Skeletal muscle satellite cell (primary cell): ENCODE data around the gene SRCAP.

Experiments
- H3K27me3 ChIP-seq: 2 replicates; pipeline ENCODE4 v1.7.0; 2013; ENCODE audit warnings: low read length; ENCODE audit not compliant: control insufficient read depth, insufficient read depth
- H3K36me3 ChIP-seq: 2 replicates; pipeline ENCODE4 v1.7.0; 2013; ENCODE audit warnings: mild to moderate bottlenecking, control low read depth, low read length; ENCODE audit not compliant: insufficient read depth
- H3K4me1 ChIP-seq: 2 replicates; pipeline ENCODE4 v1.7.0; 2013; ENCODE audit warnings: low read length; ENCODE audit not compliant: control insufficient read depth, insufficient read depth
- H3K4me2 ChIP-seq: 2 replicates; pipeline ENCODE4 v1.7.0; 2013; ENCODE audit warnings: mild to moderate bottlenecking, low read length
- H3K4me3 ChIP-seq: 2 replicates; pipeline ENCODE4 v1.7.0; 2013; ENCODE audit warnings: low read length
- H3K9ac ChIP-seq: 2 replicates; pipeline ENCODE4 v1.7.0; 2013; ENCODE audit warnings: mild to moderate bottlenecking, low read depth, low read length, moderate library complexity
- H3K9me3 ChIP-seq: replicated peaks from 2 replicates; pipeline ENCODE4 v1.7.0; 2013; ENCODE audit warnings: mild to moderate bottlenecking, control low read depth, low read length

Gene SRCAP

DNA sequence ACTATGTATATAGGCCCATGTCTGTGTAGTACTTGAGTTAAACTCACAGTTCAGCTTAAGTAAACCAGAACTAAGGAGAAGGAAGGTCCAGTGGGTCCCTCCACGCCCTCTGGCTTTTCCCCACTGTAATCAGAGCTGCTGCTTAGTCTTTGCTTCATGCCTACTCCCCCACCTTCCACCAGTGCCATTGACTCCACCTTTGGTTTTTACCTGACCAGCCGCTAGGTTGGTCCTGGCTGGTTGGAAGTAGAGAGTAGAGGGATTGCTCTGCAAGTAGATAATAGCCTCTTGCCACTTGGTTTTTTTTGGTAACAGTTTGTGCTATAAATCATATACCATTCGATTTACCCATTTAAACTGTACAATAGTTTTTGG, 26.4 kb downstream of the SRCAP start:
- H3K9me3 ChIP-seq, result no peaks in the 10 kb centered on the region
- H3K4me1 ChIP-seq, result peaks cover 3% of the 10 kb centered on the region
- no peak overlapping the region for H3K9ac ChIP-seq
- H3K36me3 ChIP-seq, result peaks cover 84% of the 10 kb centered on the region
- no peaks in the 10 kb centered on the region for H3K27me3 ChIP-seq
- H3K4me3 ChIP-seq, result no peak overlapping the region
- no peak overlapping the region for H3K4me2 ChIP-seq

- no peak overlapping the region for H3K4me3 ChIP-seq
- peaks cover 76% of the 10 kb centered on the region for H3K36me3 ChIP-seq
- H3K9ac ChIP-seq, result no peak overlapping the region
- H3K9me3 ChIP-seq, result no peaks in the 10 kb centered on the region
- H3K27me3 ChIP-seq, result no peaks in the 10 kb centered on the region
- no peak overlapping the region for H3K4me2 ChIP-seq
- no peaks in the 10 kb centered on the region for H3K4me1 ChIP-seq
These were observed 29.4 kb downstream of the SRCAP start for GRCh38 chr16:30728321-30728720.

GRCh38 chr16:30728899-30729672, 30.1 kb downstream of the SRCAP start:
- H3K4me2 ChIP-seq, result no peak overlapping the region
- peaks cover 75% of the 10 kb centered on the region for H3K36me3 ChIP-seq
- H3K4me3 ChIP-seq, result no peak overlapping the region
- no peaks in the 10 kb centered on the region for H3K27me3 ChIP-seq
- H3K4me1 ChIP-seq, result no peaks in the 10 kb centered on the region
- H3K9ac ChIP-seq, result no peak overlapping the region
- H3K9me3 ChIP-seq, result no peaks in the 10 kb centered on the region

DNA sequence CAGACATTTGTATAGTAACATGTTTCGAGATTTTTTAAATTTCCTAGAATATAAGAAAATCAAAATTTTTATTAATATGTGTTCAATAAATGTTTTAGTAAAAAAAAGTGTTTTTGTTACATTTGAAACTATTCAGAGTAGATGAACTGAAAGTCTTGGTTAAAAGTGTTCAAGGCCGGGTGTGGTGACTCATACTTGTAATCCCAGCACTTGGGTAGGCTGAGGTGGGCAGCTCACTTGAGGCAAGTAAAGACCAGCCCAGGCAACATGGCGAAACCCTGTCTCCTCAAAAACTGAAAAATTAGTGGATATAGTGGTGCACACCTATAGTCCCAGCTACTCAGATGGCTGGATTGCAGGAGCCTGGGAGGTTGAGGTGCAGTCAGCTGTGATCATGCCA, 32.4 kb downstream of the SRCAP start:
- Histone ChIP-seq H3K9me3 (no peaks in the 10 kb centered on the region), H3K4me1 (no peaks in the 10 kb centered on the region), H3K9ac (no peak overlapping the region), H3K4me3 (no peak overlapping the region), H3K4me2 (no peak overlapping the region), H3K27me3 (no peaks in the 10 kb centered on the region), H3K36me3 (peaks cover 70% of the 10 kb centered on the region)

GRCh38 chr16:30736995-30737793, 38.2 kb downstream of the SRCAP start:
- no peak overlapping the region for H3K9ac ChIP-seq
- peaks cover 24% of the 10 kb centered on the region for H3K4me1 ChIP-seq
- H3K4me2 ChIP-seq, result no peak overlapping the region
- no peaks in the 10 kb centered on the region for H3K9me3 ChIP-seq
- H3K36me3 ChIP-seq, result peaks cover 69% of the 10 kb centered on the region
- no peak overlapping the region for H3K4me3 ChIP-seq
- no peaks in the 10 kb centered on the region for H3K27me3 ChIP-seq

DNA sequence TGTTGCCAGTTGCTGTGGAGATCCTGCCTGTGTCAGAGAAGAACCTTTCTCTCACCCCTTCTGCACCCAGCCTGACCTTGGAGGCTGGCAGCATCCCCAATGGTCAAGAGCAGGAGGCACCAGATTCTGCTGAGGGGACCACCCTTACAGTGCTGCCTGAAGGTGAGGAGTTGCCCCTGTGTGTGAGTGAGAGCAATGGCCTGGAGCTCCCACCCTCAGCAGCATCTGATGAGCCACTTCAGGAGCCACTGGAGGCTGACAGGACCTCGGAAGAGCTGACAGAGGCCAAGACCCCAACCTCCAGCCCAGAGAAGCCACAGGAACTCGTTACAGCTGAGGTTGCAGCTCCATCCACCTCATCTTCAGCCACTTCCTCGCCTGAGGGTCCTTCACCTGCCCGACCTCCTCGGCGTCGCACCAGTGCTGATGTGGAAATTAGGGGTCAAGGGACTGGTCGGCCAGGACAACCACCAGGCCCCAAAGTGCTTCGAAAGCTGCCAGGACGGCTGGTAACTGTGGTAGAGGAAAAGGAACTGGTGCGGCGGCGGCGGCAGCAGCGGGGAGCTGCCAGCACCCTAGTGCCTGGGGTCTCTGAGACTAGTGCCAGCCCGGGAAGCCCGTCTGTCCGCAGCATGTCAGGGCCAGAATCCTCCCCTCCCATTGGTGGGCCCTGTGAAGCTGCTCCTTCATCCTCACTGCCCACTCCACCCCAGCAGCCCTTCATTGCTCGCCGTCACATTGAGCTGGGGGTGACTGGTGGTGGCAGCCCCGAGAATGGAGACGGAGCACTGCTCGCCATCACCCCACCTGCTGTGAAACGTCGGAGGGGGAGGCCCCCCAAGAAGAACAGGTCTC, 39.0 kb downstream of the SRCAP start:
- H3K4me1 ChIP-seq, result peaks cover 24% of the 10 kb centered on the region
- H3K9ac ChIP-seq, result no peak overlapping the region
- H3K27me3 ChIP-seq, result no peaks in the 10 kb centered on the region
- H3K36me3 ChIP-seq, result peaks cover 65% of the 10 kb centered on the region
- H3K9me3 ChIP-seq, result no peaks in the 10 kb centered on the region
- no peak overlapping the region for H3K4me3 ChIP-seq
- no peak overlapping the region for H3K4me2 ChIP-seq

GRCh38 chr16:30738984-30739951, 40.3 kb downstream of the SRCAP start:
- Histone ChIP-seq H3K9ac (no peak overlapping the region), H3K36me3 (peaks cover 56% of the 10 kb centered on the region)

DNA sequence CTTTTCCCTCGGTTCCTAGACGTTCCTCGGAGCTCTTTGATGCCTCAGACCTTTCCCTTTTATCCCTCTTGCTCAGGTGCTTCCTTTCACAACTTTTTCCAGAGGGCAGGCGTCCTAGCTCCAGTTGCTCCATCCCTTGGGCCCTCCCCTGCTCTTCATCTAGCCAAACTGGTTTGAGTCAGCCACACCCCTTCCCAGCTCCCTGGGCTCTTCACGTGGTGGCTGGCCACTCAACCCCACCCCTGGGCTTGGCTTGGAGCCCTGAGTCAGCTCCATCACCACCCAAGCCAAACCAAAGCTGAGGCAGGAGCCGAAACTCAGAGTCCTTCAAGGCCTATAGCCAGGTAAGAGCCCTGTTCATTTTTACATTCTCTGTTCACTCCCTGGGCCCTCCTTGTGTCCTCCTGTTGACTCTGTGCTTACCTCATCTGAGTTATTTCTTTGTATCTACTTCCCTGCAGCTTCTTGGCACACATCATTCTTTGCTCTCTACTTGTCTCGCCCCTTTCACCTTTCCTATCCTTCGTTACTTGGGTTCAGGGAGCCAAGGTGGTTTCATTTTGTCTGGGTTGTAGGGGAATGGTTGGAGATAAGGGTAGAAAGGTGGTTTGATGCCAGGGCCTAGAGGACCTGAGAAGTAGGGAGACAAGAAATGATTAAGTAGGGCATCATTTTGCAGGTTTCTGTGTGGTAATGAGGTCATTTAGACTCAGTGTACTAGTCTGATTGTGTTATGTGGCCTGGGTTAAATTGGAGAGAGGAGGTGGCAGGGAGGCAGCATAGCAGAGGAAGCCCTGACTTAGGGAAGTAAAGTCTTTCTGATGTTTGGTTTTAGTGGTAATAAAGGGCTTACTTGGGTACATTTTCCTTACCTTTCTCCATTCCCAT, 41.6 kb downstream of the SRCAP start:
- peak overlapping the region; percentile 11 for H3K4me3 ChIP-seq
- H3K9ac ChIP-seq, result peak overlapping the region; percentile 33
- peaks cover 24% of the 10 kb centered on the region for H3K4me1 ChIP-seq
- no peaks in the 10 kb centered on the region for H3K27me3 ChIP-seq
- no peaks in the 10 kb centered on the region for H3K9me3 ChIP-seq
- peak overlapping the region; percentile 49 for H3K4me2 ChIP-seq
- H3K36me3 ChIP-seq, result peaks cover 58% of the 10 kb centered on the region

More at GRCh38 chr16:30738984-30739951, 40.3 kb downstream of the SRCAP start:
- no peaks in the 10 kb centered on the region for H3K27me3 ChIP-seq
- peaks cover 24% of the 10 kb centered on the region for H3K4me1 ChIP-seq
- H3K9me3 ChIP-seq, result no peaks in the 10 kb centered on the region
- H3K4me2 ChIP-seq, result no peak overlapping the region
- no peak overlapping the region for H3K4me3 ChIP-seq

DNA sequence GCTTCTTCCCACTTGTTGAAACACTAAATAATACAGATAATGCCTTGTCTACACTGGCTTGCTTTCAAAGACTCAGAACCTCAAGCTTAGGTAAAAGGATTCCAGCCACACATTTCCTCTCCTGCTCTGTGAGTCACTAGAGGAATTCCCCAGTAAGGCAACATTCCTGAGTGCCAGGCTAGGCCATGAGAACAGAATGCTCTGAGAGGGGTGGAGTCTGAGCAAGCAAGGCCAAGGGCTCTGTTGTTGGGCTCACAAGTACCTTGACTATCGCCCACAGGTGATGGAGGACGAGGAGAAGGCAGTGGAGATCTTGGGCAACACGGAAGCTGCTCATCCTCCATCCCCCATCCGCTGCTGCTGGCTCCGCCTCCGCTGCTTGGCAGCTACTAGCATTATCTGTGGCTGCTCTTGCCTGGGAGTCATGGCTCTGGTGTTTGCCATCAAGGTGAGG, 42.5 kb downstream of the SRCAP start:
- no peak overlapping the region for H3K4me3 ChIP-seq
- peak overlapping the region; percentile 33 for H3K9ac ChIP-seq
- H3K36me3 ChIP-seq, result peaks cover 50% of the 10 kb centered on the region

GRCh38 chr16:30743716-30744115, 44.7 kb downstream of the SRCAP start:
- Histone ChIP-seq H3K4me2 (no peak overlapping the region), H3K36me3 (peaks cover 27% of the 10 kb centered on the region), H3K4me1 (peaks cover 39% of the 10 kb centered on the region), H3K9ac (no peak overlapping the region), H3K4me3 (no peak overlapping the region), H3K27me3 (no peaks in the 10 kb centered on the region), H3K9me3 (no peaks in the 10 kb centered on the region)

More for the DNA sequence above, 42.5 kb downstream of the SRCAP start:
- no peaks in the 10 kb centered on the region for H3K9me3 ChIP-seq
- peaks cover 25% of the 10 kb centered on the region for H3K4me1 ChIP-seq
- peak overlapping the region; percentile 49 for H3K4me2 ChIP-seq
- no peaks in the 10 kb centered on the region for H3K27me3 ChIP-seq
